GM12892 (cell line): Measurements from ENCODE around the gene SLC38A9.

ENCODE experiments used
- POLR2A ChIP-seq: IDR thresholded peaks from 2 replicates; pipeline ENCODE4 v1.6.1; 2011; ENCODE audit warnings: low read depth, low read length, control low read depth
- POLR2AphosphoS5 ChIP-seq: IDR thresholded peaks from 2 replicates; pipeline ENCODE4 v1.6.1; 2011; ENCODE audit warnings: low read depth, low read length, control low read depth
- TAF1 ChIP-seq: IDR thresholded peaks from 2 replicates; pipeline ENCODE4 v1.6.1; 2011; ENCODE audit warnings: low read depth, mild to moderate bottlenecking, control low read depth, low read length, borderline replicate concordance

- TF ChIP-seq POLR2A = no peak
- no peak for TF ChIP-seq POLR2AphosphoS5
- no peak for TF ChIP-seq TAF1
Observed at GRCh38 chr5:55633574-55634208, 78.4 kb downstream of the SLC38A9 start.
